NCI-H1436 (cell line): ENCODE measurements around the gene TSPAN9.

Experiments used
- DNase-seq: peaks from one replicate; lab custom pipeline; 2025; lab: John Stamatoyannopoulos, UW

TSPAN9 gene

DNA sequence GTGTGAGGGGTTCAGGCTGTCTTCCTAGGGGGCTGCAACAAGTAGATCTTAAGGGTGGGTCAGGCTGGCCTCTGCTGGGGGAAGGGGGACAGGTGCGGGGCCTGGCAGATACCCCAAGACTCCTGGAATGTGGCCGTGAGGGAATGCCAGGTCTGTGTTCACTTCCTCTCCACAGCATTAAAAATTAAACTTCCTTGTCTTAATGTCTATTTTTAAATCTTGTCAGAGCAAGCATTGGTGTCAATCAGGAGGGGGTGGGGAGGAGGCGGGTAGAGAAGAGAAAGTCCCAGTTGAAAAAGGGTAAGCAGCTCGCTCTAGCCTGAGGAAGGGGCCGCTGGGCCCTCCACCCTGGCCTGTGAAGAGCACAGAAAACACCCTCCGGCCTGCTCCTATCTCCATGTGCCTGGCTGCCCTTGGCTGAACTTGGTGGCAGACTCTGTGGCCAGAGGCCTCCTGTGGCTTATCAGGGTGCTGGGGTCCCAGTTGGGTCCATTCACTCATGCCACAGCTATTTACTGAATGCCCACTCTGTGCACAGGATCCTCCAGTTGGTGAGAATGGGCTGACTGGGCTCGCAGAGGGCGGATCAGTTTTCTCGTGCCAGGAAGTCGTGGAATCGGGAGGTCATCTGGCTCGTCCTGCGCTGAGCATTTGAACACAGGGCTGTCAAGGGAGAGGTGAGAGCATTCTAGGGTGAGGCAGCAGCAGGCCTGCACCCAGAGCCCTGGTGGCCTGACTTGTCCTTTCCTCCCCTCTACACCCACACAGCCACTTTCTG, 128.8 kb downstream of the TSPAN9 start:
- DNase-seq: no peak

- DNase-seq: no peak
These were observed 129.4 kb downstream of the TSPAN9 start for GRCh38 chr12:3206536-3207072.

DNA sequence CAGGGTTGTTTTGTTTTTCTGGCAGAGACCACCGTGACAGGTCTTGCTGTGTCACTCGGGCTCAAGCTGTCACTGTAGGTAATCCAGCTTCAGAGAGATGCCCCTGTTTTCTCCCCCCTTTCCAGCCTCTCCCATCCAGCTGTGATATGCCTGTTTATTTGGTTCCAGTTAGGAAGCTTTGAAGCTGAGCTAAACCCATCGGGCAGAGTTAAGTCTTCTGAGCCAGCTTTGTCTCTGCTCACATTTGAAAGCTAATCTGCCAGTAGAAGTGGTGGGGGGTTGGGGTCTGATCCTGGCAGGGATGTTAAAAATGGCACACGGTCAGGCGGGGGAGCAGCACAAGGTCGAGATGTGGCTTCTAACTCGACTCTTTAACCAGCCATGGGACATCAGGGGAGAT, 130.0 kb downstream of the TSPAN9 start:
- no peak for DNase-seq

DNA sequence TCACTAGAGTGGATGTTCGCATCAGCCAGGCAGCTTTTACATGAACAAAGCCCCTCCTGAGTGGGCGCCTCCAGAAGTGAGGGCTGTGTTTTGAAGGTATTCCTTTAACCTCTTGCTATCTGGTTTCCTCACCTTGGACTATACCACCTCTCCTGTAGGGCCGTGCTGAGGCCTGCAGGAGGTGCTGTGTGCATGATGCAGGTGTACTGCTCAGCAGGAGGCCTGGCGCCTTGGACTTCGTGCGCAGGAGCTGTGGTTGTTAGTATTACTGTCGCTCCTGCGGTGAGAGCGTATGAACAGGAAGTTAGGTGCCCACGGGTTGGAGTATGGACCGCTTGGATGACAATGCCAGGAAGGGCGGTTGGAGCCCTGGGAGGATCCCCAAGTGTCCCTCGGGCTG, 130.7 kb downstream of the TSPAN9 start:
- DNase-seq: no peak

DNA sequence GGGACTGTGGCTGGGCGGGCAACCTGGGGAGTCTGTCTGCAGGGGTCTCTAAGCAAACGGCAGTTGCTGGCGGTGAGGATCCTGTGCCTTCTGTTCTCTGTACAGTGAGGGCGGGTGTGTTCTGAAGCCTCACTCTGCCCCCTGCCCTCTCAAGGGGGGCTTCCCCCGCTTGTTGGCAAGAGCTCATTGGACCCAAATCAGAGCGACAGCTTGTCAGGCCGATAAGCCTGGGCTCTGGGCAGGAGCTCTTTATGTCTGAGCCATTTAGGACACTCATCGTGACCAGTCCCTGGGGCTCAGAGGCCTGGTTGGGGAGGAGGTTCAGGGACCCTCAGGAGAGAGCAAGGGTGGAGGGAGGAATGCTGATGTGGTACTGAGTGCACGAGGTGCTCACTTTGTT, 136.0 kb downstream of the TSPAN9 start:
- no peak for DNase-seq

- no peak for DNase-seq
These were observed 136.6 kb downstream of the TSPAN9 start for GRCh38 chr12:3213768-3214167.

- DNase-seq: peak; percentile 67
These were observed 137.6 kb downstream of the TSPAN9 start for GRCh38 chr12:3214526-3215365.

- DNase-seq: no peak
These were observed 138.3 kb downstream of the TSPAN9 start for GRCh38 chr12:3215410-3215975.

- DNase-seq: no peak
These were observed 138.9 kb downstream of the TSPAN9 start for GRCh38 chr12:3216097-3216496.

DNA sequence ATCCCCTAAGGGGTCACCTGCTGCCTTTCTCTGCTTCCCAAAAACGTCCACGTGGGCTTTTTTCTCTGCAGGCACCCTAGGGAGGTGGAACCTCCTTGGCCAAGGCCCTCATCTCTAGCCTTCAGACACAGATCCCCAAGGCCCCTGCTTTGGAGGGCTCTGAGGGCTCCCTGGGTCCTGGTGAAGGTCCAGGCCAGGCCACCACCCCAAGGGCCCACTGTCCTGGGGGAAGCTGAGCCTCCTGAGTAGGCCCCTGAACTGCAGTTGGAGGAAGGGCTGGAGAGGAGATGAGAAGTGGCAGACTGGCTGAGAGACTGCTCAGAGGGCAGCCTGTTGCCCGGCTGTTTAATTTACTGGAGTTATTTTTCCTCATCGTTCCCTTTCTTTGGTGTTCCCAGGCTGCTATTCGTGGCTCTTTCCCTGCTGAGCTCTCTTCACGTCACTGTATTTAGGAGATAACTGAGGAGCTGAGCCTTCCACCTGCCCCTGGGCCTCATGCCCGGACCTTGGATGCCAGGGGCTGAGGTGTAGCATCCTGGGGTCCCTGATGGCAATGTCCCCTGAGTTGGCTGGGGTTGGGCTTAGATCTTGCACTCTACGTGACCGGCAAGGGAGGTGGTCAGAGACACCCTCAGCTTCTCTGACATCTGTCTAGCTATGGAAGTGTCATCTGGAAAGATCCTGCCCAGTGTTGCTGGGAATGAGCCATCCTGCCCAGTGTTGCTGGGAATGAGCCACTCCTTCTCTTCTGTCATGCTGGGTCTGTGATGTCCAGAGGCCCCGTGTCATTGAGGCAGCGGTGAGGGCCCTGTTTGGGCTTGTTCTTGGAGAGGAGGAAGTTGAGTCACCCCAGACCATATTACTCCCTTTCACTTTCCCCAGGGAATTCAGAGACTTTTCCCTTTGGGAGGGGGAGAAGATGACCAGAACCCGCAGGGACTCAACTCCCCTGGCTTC, 139.8 kb downstream of the TSPAN9 start:
- DNase-seq: no peak

- DNase-seq: no peak
These were observed 140.5 kb downstream of the TSPAN9 start for GRCh38 chr12:3217683-3218079.

- DNase-seq: peak; percentile 81
These were observed 141.3 kb downstream of the TSPAN9 start for GRCh38 chr12:3218228-3219171.

- no peak for DNase-seq
These were observed 142.1 kb downstream of the TSPAN9 start for GRCh38 chr12:3219233-3219632.

DNA sequence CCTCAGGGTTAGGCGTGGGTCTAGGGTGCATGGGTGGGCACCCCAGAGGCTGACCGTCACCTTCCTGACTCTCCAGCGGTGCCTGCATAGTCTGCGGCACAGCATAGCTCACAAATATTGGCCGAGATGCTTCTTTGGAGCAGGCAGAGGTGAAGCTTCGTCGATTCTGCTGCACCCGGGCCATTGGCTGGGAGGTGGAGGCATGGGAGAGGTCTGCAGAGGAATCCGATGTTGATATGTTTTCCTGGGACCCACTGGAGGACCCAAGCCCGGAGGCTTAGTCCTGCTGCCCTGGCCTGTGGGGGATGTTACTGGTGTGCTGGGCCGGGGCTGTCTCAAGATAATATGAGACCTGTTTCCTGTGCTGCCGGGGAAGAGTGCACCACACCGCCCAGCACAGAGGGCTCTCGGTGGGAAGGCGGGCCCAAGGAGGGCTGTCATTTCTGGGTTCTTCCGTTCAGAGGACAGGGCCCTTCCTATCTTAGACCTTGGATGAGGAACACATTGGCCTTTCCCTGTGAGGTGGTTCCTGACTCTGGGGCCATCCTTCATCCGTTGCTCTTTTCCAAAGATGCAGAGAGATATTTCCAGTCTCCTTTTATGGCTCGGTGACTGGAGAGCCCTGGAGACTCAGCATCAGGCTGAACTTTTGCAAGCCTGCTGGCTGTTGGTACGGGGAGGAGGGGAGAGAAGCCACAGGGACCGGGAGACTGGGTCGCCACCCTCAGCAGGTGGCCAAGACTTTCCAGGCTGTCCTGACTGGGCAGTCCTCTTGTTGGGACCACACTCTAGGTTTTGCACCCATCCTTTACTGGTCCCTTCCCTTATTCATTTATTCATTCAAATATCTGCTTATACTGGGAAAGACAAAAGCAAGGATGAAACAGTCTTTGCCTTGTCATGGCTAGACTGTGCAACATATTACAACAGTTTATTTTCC, 143.5 kb downstream of the TSPAN9 start:
- no peak for DNase-seq

DNA sequence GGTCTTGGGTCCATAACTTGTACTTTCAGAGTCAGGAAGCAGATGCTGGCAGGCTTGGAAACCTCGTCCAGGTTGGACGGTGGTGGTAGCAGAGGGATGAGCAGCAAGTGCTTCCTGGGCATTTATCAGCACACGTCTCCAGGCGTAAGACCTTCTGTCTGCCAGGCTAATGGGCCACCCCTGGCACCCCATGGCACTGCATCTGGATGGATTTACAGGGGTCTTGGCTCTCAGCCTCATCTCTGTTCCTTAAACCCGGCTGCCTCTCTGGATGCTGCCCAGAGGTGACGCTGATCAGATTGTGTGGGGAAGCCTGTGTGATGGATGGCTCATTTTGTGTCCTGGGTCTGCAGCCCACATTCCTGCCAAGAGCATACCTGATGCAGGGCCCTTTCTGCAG, 145.1 kb downstream of the TSPAN9 start:
- DNase-seq: no peak

DNA sequence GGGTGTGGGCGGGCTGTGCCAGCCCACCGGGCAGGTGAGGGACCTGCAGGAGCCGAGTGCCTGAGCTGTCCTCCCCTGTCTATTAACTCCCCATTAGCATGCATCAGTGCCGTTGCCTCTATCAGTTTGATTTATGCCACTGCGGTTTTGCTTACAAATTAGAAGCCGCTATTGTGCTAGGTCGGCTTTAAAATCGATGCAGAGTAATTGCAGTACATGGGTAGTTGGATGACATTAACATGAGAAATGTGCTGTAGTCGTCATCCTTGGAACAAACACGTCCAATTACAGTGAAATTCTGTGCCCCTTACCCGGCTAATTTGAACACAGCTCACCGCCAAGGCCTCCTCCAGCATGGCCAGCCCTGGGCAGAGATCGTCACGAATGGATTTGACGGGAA, 145.8 kb downstream of the TSPAN9 start:
- peak; percentile 91 for DNase-seq

DNA sequence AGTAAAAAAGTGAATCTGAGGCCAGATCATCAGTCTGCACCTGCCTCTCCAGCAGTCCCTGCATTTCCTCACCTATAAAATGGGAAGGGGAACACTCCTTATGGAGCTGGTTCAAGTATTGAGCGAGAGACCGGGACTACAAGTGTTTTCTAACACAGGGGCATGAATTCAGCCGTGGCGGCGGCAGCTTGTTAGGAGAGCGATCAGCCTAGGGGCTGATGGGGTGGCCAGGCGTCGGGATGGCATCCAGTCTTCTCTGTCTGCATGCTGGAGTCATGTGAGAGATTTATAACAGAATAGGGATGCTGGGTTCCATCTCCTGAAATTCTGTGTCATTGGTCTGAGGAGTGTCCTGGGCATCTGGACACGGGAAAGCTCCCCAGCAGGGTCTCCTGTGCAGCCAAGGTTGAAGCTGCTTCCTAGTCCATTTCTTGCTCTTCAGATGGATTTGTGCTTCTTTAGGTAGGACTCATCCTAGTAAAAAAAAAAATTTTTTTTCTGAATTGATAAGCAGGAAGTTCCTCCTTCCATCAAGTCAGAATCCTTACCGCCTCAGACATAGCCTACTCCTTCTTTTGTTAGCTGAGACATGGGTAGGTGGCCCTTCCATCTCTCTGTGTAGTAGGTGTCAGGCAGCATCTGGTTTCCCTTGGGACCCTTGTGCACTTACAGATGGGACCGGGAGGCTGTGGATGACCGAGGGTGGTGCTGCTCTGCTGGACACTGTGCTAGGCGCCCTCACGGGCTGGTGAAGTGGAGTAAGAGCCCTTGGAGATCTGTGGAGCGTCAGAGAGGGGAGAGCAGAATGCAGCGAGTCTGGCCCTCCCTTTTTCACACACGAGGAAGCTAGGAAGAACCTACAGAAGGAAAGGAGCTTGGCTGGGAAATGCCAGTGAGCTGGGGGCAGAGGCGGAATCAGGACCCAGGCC, 146.7 kb downstream of the TSPAN9 start:
- DNase-seq: no peak

DNA sequence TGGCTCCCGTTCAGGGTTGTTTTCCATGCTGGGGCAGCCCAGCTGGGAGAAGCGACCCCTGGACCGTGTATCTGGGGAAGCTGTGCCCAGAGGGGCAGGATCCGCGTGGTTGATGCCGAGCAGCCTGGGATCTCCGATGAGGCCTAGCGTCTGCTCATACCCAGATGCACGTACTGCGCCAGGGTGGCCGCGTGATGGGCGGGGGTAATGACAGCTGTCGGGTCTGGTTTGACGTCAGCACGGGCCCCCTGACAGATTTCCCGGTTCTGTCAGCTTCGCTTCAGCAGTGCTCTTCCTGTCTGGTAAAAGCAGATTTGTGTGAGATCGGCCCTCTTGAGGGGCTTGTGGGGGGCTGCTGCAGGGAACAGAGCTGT, 147.3 kb downstream of the TSPAN9 start:
- DNase-seq: no peak
